ENCODE results near the gene BLM. TPM values are rescaled to one million over a fixed set of nuclear protein-coding genes. Genes with fewer than 3 reads are reported as not detected.

Gene BLM
- total and polyA plus RNA-seq, 4 donors = 2.2 to 8.7 (median 3.8) TPM

DNA sequence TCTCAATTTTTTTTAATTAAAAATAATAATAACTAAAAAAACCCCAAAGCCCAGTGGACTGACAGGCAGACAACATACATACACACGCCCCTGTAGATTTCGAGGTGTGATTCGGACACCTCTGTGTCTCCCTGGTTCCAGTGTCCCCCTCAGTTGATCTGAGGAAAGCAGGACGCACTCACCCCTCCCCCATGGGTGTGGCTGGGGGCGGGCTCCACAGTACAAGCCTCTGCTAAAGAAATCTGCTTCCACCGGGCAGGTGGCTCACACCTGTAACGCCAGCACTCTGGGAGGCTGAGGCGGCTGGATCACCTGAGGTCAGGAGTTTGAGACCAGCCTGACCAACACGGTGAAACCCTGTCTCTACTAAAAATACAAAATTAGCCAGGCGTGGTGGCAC lies 33.8 kb upstream of the BLM start:
- H3K27ac ChIP-seq (ENCODE audit: low read depth in 1 of 2, low read length in 1 of 2) = no peak overlapping the region
- ATAC-seq (ENCODE audit: insufficient read depth, low FRiP score) (no peak), DNase-seq (no peak)
- WGBS, 2 donors = 88 to 89% methylated on average over 10 of the region's 10 CpGs
- no peaks in the 10 kb centered on the region for H3K9me3 ChIP-seq (ENCODE audit: control insufficient read depth in 4 of 4, insufficient read depth in 3 of 4, low read length in 3 of 4)
- TF ChIP-seq, protein P1, sequence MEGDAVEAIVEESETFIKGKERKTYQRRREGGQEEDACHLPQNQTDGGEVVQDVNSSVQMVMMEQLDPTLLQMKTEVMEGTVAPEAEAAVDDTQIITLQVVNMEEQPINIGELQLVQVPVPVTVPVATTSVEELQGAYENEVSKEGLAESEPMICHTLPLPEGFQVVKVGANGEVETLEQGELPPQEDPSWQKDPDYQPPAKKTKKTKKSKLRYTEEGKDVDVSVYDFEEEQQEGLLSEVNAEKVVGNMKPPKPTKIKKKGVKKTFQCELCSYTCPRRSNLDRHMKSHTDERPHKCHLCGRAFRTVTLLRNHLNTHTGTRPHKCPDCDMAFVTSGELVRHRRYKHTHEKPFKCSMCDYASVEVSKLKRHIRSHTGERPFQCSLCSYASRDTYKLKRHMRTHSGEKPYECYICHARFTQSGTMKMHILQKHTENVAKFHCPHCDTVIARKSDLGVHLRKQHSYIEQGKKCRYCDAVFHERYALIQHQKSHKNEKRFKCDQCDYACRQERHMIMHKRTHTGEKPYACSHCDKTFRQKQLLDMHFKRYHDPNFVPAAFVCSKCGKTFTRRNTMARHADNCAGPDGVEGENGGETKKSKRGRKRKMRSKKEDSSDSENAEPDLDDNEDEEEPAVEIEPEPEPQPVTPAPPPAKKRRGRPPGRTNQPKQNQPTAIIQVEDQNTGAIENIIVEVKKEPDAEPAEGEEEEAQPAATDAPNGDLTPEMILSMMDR (IDR thresholded peaks at IDR 0.05; ENCODE audit: control extremely low read depth, extremely low read depth) = no peak
- H3K27me3 ChIP-seq (ENCODE audit: control insufficient read depth in 3 of 3, insufficient read depth in 3 of 3, low read length in 2 of 3) = no peaks in the 10 kb centered on the region
- H3K36me3 ChIP-seq (ENCODE audit: control insufficient read depth in 4 of 4, insufficient read depth in 4 of 4, low read length in 4 of 4) = no peaks in the 10 kb centered on the region
- H3K9ac ChIP-seq (ENCODE audit: insufficient read depth in 1 of 2, low read length in 2 of 2) = no peak overlapping the region
- H3K4me3 ChIP-seq = no peak overlapping the region
- H3K4me1 ChIP-seq (ENCODE audit: control insufficient read depth in 5 of 5, insufficient read depth in 5 of 5, low read length in 5 of 5) = no peaks in the 10 kb centered on the region

DNA sequence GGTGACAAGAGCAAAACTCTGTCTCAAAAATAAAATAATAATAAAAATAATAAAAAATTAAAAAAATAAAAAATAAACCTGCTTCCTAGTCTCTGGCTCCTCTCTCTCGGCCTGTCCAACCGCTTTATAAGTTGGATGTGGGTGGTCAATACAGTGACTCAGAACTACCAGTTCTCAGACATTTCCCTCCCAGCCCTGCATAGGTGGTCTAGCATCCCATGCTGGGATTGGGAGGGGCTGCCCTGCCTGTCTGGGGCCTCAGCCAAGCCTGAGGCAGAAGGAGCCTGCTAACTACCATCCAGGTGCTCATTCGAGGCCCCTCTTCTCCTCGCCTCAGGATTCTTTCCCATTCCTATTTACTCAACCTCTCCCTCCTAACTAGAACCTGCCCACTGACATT lies 33.3 kb upstream of the BLM start:
- Histone ChIP-seq H3K27me3 (ENCODE audit: control insufficient read depth in 3 of 3, insufficient read depth in 3 of 3, low read length in 2 of 3) (no peaks in the 10 kb centered on the region), H3K36me3 (ENCODE audit: control insufficient read depth in 4 of 4, insufficient read depth in 4 of 4, low read length in 4 of 4) (no peaks in the 10 kb centered on the region), H3K4me3 (no peak overlapping the region), H3K9me3 (ENCODE audit: control insufficient read depth in 4 of 4, insufficient read depth in 3 of 4, low read length in 3 of 4) (no peaks in the 10 kb centered on the region), H3K9ac (ENCODE audit: insufficient read depth in 1 of 2, low read length in 2 of 2) (no peak overlapping the region), H3K27ac (ENCODE audit: low read depth in 1 of 2, low read length in 1 of 2) (no peak overlapping the region), H3K4me1 (ENCODE audit: control insufficient read depth in 5 of 5, insufficient read depth in 5 of 5, low read length in 5 of 5) (no peaks in the 10 kb centered on the region)
- WGBS, 2 donors = 92 to 93% methylated on average over 4 of the region's 4 CpGs
- TF ChIP-seq, protein P1 (IDR thresholded peaks at IDR 0.05; ENCODE audit: control extremely low read depth, extremely low read depth) = no peak
- DNase-seq (no peak), ATAC-seq (ENCODE audit: insufficient read depth, low FRiP score) (no peak)

DNA sequence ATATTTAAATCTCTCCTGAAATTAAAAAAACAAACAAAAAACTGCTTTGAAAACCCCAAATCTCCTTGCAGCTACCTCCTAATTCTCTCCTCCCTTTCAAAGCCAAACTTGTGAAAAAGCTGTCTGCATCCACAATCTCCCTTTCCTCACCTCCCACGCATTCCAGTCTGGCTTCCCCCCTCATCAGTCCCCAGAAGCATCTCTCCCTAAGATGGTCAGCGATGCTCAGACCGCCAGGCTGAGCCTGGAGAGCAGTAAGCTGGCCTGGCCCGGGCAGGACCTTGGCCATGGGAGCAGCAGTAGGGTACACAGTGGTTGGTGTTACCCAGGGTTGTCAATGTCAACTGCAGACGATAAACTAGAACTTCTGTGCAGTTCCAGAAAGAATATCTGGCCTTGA lies 32.9 kb upstream of the BLM start:
- WGBS, 2 donors = 89 to 94% methylated on average over 5 of the region's 5 CpGs
- Histone ChIP-seq H3K36me3 (ENCODE audit: control insufficient read depth in 4 of 4, insufficient read depth in 4 of 4, low read length in 4 of 4) (no peaks in the 10 kb centered on the region), H3K4me3 (no peak overlapping the region), H3K27me3 (ENCODE audit: control insufficient read depth in 3 of 3, insufficient read depth in 3 of 3, low read length in 2 of 3) (no peaks in the 10 kb centered on the region), H3K27ac (ENCODE audit: low read depth in 1 of 2, low read length in 1 of 2) (no peak overlapping the region), H3K4me1 (ENCODE audit: control insufficient read depth in 5 of 5, insufficient read depth in 5 of 5, low read length in 5 of 5) (no peaks in the 10 kb centered on the region), H3K9ac (ENCODE audit: insufficient read depth in 1 of 2, low read length in 2 of 2) (no peak overlapping the region), H3K9me3 (ENCODE audit: control insufficient read depth in 4 of 4, insufficient read depth in 3 of 4, low read length in 3 of 4) (peaks cover 0 to 3% (median 0%) of the 10 kb centered on the region in 4 donors)
- TF ChIP-seq, protein P1 (IDR thresholded peaks at IDR 0.05; ENCODE audit: control extremely low read depth, extremely low read depth) = no peak
- ATAC-seq (ENCODE audit: insufficient read depth, low FRiP score) = no peak
- DNase-seq = no peak

Measured in lung (tissue), 12 donors.